Heart right ventricle (tissue), 16 donors: ENCODE results near the gene PFKP. TPM values are rescaled to one million over a fixed set of nuclear protein-coding genes. Genes with fewer than 3 reads are reported as not detected.

Experiments
- ATAC-seq, 8 donors: fragments of 200-7000 bp; cut with Tn5 transposase; one replicate each; pipeline ENCODE4 v1.9.1; 2020; ENCODE audit warnings: mild to moderate bottlenecking in 8 of 8, moderate library complexity in 8 of 8, moderate number of reproducible peaks in 1 of 8
- DNase-seq, 2 donors: peaks; one replicate each; pipeline ENCODE4 v3.0.0-alpha.2; 2020
- H3K27ac ChIP-seq, 10 donors: fragments of 200-600 bp; sonication (generic) in 2 of 10; one replicate each; pipeline versions ENCODE4 v1.5.0 to v1.8.0; 2020 to 2022; ENCODE audit warnings: mild to moderate bottlenecking in 3 of 10
- H3K27me3 ChIP-seq, 7 donors: fragments of 200-600 bp; one replicate each; pipeline ENCODE4 v1.8.0; 2021 to 2022; ENCODE audit warnings: mild to moderate bottlenecking in 2 of 7
- H3K36me3 ChIP-seq, 9 donors: fragments of 200-600 bp; sonication (generic) in 1 of 9; one replicate each; pipeline versions ENCODE4 v1.5.0 to v1.8.0; 2020 to 2022; ENCODE audit warnings: mild to moderate bottlenecking in 2 of 9
- H3K4me1 ChIP-seq, 9 donors: fragments of 200-600 bp; sonication (generic) in 1 of 9; one replicate each; pipeline versions ENCODE4 v1.5.0 to v1.8.0; 2020 to 2022; ENCODE audit warnings: mild to moderate bottlenecking in 4 of 9
- H3K4me3 ChIP-seq, 10 donors: fragments of 200-600 bp; sonication (generic) in 2 of 10; one replicate each; pipeline versions ENCODE4 v1.5.0 to v1.8.0; 2020 to 2022; ENCODE audit warnings: mild to moderate bottlenecking in 7 of 10, moderate library complexity in 2 of 10
- H3K9me3 ChIP-seq, 11 donors: fragments of 200-600 bp in 10 of 11; sonication (generic) in 2 of 11; one replicate each; pipeline versions ENCODE4 v1.5.0 to v1.8.0; 2013 to 2022; ENCODE audit warnings: mild to moderate bottlenecking in 2 of 11, control low read depth in 1 of 11, moderate library complexity in 1 of 11
- WGBS, 2 donors: extraction: QIAGEN DNeasy Blood & Tissue Kit; methylation state at CpG; one replicate each; pipeline ENCODE4 v1.1.7; 2013; ENCODE audit warnings: inconsistent platforms in 1 of 2; 5-methylcytosine and 5-hydroxymethylcytosine counted together
- intact Hi-C, 10 donors: fragments of 100-400 bp; cut with DNase I; formaldehyde crosslinking; loops; one replicate each; pipeline versions ENCODE4 v1.11.1 to v1.14.2; 2022
- polyA plus RNA-seq, 2 donors: library from polyadenylated mRNA; stranded (reverse); fragments of 200-250 nt; gene quantifications; one replicate each; pipeline ENCODE4 v1.2.3, GENCODE V29; 2013
- total RNA-seq, 10 donors: library from RNA; stranded (reverse); fragmentation: NEBNext Ultra II Directional in 3 of 10; extraction: Animal tissue kit (Norgen Biotek cat#: 25700) in 3 of 10; gene quantifications; one replicate each; pipeline versions ENCODE4 v1.2.1 to v1.2.4, GENCODE V29; 2021 to 2023
- TF ChIP-seq, protein P1 (sequence below), 9 donors: fragments of 200-600 bp; sonication (generic) in 2 of 9; IDR thresholded peaks; one replicate each; pipeline versions ENCODE4 v1.5.0 to v1.8.0; 2021 to 2022; ENCODE audit warnings: antibody characterized with exemption in 9 of 9, mild to moderate bottlenecking in 5 of 9, moderate library complexity in 1 of 9
- donor health status: Arrhythmogenic right ventricular cardiomyopathy.
- donor health status: ischemic (EF 13 %, LVEDD 7.1; RV severe dilation, severe dysfunction).
- donor health status: healthy with polysubstance abuse.
- donor health status: DM: no; HTN: yes; CAD: no.
- donor health status: DM: no; HTN: no; CAD: no.
- donor health status: ischemic (EF 25% LVEDD 6.9; RV normal size, moderate dysfunction).
- donor health status: ischemic (EF 25% LVEDD 5.7; RV mildly dilated, moderate dysfunction).
- donor health status: healthy.
- donor health status: DM: yes; HTN: yes; CAD: no.
- donor health status: Ischemic cardiomyopathy.
- donor health status: ischemic (EF 35%, LVEDD 5.7; RV mildly dilated, moderate dysfunction).
- donor health status: nonischemic (EF 11% LVEDD 7.7; RV severe dilation, severe dysfunction).
- donor health status: DM: yes; HTN: yes; CAD: no.
- donor health status: PGD.
- donor health status: ischemic (EF 29% LVEDD 5.4; RV normal size, mild dysfunction).
- donor health status: nonischemic (EF 23%, LVEDD 6.1; RV moderate dilation, normal function).

Gene PFKP
- total and polyA plus RNA-seq, 12 donors: 68.3 to 316 (median 220) TPM

- H3K36me3 ChIP-seq: peaks cover 0 to 55% (median 0%) of the 10 kb centered on the region in 9 donors
- H3K9me3 ChIP-seq: no peaks in the 10 kb centered on the region
- H3K27ac ChIP-seq: no peak overlapping the region
- DNase-seq (no peak), ATAC-seq (no peak)
- TF ChIP-seq, protein P1, sequence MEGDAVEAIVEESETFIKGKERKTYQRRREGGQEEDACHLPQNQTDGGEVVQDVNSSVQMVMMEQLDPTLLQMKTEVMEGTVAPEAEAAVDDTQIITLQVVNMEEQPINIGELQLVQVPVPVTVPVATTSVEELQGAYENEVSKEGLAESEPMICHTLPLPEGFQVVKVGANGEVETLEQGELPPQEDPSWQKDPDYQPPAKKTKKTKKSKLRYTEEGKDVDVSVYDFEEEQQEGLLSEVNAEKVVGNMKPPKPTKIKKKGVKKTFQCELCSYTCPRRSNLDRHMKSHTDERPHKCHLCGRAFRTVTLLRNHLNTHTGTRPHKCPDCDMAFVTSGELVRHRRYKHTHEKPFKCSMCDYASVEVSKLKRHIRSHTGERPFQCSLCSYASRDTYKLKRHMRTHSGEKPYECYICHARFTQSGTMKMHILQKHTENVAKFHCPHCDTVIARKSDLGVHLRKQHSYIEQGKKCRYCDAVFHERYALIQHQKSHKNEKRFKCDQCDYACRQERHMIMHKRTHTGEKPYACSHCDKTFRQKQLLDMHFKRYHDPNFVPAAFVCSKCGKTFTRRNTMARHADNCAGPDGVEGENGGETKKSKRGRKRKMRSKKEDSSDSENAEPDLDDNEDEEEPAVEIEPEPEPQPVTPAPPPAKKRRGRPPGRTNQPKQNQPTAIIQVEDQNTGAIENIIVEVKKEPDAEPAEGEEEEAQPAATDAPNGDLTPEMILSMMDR (IDR thresholded peaks at IDR 0.05): no peak
- WGBS, 2 donors: 92 to 95% methylated on average over 19 of the region's 19 CpGs
- H3K27me3 ChIP-seq: no peaks in the 10 kb centered on the region
- H3K4me3 ChIP-seq: no peak overlapping the region
- intact Hi-C loops: loop anchor here in 1 of 10 donors (5.0 kb wide), 1 partner anchor 33 kb away; the partner anchor contains the start of gene PFKP
- H3K4me1 ChIP-seq: peaks cover 6 to 48% (median 36%) of the 10 kb centered on the region in 9 donors
Observed at GRCh38 chr10:3100093-3100792, 32.9 kb downstream of the PFKP start.

DNA sequence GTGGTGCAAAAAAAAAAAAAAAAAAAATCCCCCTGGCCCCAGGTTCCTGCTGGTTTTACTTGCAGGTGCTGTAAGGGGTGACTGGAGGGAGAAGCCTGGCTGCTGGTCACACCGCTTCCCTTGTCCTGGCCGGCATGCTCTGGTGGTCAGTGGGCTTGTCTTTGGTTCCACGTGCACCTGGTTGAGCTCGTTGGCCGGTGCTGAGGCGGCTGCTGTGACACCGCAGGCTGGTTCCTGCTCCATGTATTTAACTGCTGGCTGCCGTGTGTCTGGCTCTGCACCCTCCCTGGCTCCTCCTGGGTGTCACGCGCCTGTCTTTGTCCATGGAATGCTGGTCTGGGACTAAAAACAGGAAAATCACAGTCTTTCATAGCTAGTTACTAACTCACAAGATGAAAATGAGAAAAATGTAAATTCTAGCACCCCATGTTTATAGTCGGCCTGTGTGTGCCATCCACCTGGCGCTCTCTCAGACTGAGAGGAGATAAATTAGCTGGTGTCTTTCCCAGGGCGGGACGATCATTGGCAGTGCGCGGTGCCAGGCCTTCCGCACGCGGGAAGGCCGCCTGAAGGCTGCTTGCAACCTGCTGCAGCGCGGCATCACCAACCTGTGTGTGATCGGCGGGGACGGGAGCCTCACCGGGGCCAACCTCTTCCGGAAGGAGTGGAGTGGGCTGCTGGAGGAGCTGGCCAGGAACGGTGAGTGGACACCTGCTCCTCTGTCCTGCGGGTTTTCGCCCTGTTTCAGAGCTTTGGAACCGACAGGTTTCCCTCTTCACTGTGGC lies 33.7 kb downstream of the PFKP start:
- peak in 1 of 8 donors; percentile 4 for ATAC-seq
- 91 to 93% methylated on average over 31 of the region's 31 CpGs for WGBS, 2 donors
- no peaks in the 10 kb centered on the region for H3K9me3 ChIP-seq
- peaks cover 5 to 40% (median 28%) of the 10 kb centered on the region in 9 donors for H3K4me1 ChIP-seq
- H3K36me3 ChIP-seq: peaks cover 0 to 63% (median 5%) of the 10 kb centered on the region in 9 donors
- no peak overlapping the region for H3K4me3 ChIP-seq
- intact Hi-C loops: loop anchor here in 1 of 10 donors (5.0 kb wide), 1 partner anchor 34 kb away; the partner anchor contains the start of gene PFKP
- no peak overlapping the region for H3K27ac ChIP-seq
- DNase-seq: no peak
- TF ChIP-seq, protein P1 (IDR thresholded peaks at IDR 0.05): no peak
- H3K27me3 ChIP-seq: no peaks in the 10 kb centered on the region

GRCh38 chr10:3102720-3103427 lies 35.5 kb downstream of the PFKP start:
- Histone ChIP-seq H3K9me3 (no peaks in the 10 kb centered on the region), H3K27ac (peak overlapping the region in 7 of 10 donors; percentile 27 to 76 (median 42)), H3K27me3 (no peaks in the 10 kb centered on the region), H3K4me3 (no peak overlapping the region), H3K4me1 (peaks cover 0 to 42% (median 22%) of the 10 kb centered on the region in 9 donors), H3K36me3 (peaks cover 0 to 67% (median 5%) of the 10 kb centered on the region in 9 donors)
- intact Hi-C loops: loop anchor here in 1 of 10 donors (5.0 kb wide), 1 partner anchor 36 kb away; the partner anchor contains the start of gene PFKP
- 45 to 55% methylated on average over 19 of the region's 19 CpGs for WGBS, 2 donors
- TF ChIP-seq, protein P1 (IDR thresholded peaks at IDR 0.05): no peak
- ATAC-seq (no peak), DNase-seq (no peak)

- Histone ChIP-seq H3K36me3 (peaks cover 0 to 75% (median 10%) of the 10 kb centered on the region in 9 donors), H3K4me1 (peaks cover 0 to 50% (median 29%) of the 10 kb centered on the region in 9 donors)
- ATAC-seq: no peak
Observed at GRCh38 chr10:3103646-3104045, 36.3 kb downstream of the PFKP start.

More at GRCh38 chr10:3103646-3104045, 36.3 kb downstream of the PFKP start:
- TF ChIP-seq, protein P1 (IDR thresholded peaks at IDR 0.05): no peak
- H3K4me3 ChIP-seq: no peak overlapping the region
- peak overlapping the region in 6 of 10 donors; percentile 5 to 76 (median 43) for H3K27ac ChIP-seq
- no peaks in the 10 kb centered on the region for H3K9me3 ChIP-seq
- WGBS, 2 donors: 93 to 94% methylated on average over 30 of the region's 30 CpGs
- DNase-seq: no peak
- intact Hi-C loops: loop anchor here in 1 of 10 donors (5.0 kb wide), 1 partner anchor 36 kb away; the partner anchor contains the start of gene PFKP
- H3K27me3 ChIP-seq: no peaks in the 10 kb centered on the region
